Lower leg skin (tissue), 4 donors: ENCODE results near the gene GALNT12. TPM values are rescaled to one million over a fixed set of nuclear protein-coding genes. Genes with fewer than 3 reads are reported as not detected.

ENCODE experiments used
- DNase-seq, 2 donors: peaks; one replicate each; pipeline ENCODE4 v3.0.0-alpha.2; 2019; ENCODE audit warnings: low spot score in 2 of 2
- H3K4me3 ChIP-seq: fragments of 200-600 bp; sonication (generic); 2 replicates; pipeline ENCODE4 v1.5.1; 2017; ENCODE audit warnings: mild to moderate bottlenecking, low read depth; ENCODE audit not compliant: poor library complexity, severe bottlenecking
- POLR2A ChIP-seq, 2 donors: fragments of 450-650 bp; IDR thresholded peaks; one replicate each; pipeline ENCODE4 v1.6.1; 2016 to 2017; ENCODE audit warnings: antibody characterized with exemption in 2 of 2, mild to moderate bottlenecking in 1 of 2, moderate library complexity in 1 of 2
- WGBS, 2 donors: methylation state at CpG; one replicate each; pipeline ENCODE4 v1.1.5; 2018; 5-methylcytosine and 5-hydroxymethylcytosine counted together
- intact Hi-C: fragments of 100-400 bp; cut with DNase I; formaldehyde crosslinking; loops from one replicate; pipeline ENCODE4 v1.15.0; 2023; ENCODE audit warnings: low total_unique reads
- total RNA-seq, 4 donors: library from RNA; depleted of rRNA; stranded (reverse); fragments of >200 nt; gene quantifications; one replicate each; pipeline ENCODE4 v1.1.0, GENCODE V29; 2016
- TF ChIP-seq, protein P1 (sequence below), 3 donors: fragments of 450-650 bp; IDR thresholded peaks; one replicate each; pipeline ENCODE4 v1.5.1; 2016; ENCODE audit warnings: antibody characterized with exemption in 3 of 3, mild to moderate bottlenecking in 3 of 3, moderate library complexity in 2 of 3

The GALNT12 gene
- total RNA-seq, 4 donors from 2014 or later, result 4.9 to 8.5 (median 6.4) TPM

DNA sequence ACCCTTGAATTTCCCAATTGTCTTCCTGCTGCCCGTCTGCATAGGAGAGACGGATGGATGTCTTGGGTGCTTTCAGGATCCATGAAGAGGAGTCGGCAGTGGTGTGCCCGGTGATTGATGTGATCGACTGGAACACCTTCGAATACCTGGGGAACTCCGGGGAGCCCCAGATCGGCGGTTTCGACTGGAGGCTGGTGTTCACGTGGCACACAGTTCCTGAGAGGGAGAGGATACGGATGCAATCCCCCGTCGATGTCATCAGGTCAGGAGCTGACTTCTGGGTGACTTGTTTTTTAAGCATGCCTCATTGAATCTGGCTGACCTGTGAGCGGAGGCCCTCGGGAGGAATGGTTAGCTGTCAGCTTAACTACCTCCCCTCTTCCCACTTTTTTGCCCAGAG, 24.2 kb downstream of the GALNT12 start:
- DNase-seq, result peak in 1 of 2 donors; percentile 36
- WGBS, 2 donors, result 92 to 99% methylated on average over 16 of the region's 16 CpGs
- TF ChIP-seq, protein P1, sequence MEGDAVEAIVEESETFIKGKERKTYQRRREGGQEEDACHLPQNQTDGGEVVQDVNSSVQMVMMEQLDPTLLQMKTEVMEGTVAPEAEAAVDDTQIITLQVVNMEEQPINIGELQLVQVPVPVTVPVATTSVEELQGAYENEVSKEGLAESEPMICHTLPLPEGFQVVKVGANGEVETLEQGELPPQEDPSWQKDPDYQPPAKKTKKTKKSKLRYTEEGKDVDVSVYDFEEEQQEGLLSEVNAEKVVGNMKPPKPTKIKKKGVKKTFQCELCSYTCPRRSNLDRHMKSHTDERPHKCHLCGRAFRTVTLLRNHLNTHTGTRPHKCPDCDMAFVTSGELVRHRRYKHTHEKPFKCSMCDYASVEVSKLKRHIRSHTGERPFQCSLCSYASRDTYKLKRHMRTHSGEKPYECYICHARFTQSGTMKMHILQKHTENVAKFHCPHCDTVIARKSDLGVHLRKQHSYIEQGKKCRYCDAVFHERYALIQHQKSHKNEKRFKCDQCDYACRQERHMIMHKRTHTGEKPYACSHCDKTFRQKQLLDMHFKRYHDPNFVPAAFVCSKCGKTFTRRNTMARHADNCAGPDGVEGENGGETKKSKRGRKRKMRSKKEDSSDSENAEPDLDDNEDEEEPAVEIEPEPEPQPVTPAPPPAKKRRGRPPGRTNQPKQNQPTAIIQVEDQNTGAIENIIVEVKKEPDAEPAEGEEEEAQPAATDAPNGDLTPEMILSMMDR (IDR thresholded peaks at IDR 0.05), result no peak
- no peak for TF ChIP-seq POLR2A (IDR thresholded peaks at IDR 0.05)
- no peak overlapping the region for H3K4me3 ChIP-seq
- intact Hi-C loops, result no loop called here

DNA sequence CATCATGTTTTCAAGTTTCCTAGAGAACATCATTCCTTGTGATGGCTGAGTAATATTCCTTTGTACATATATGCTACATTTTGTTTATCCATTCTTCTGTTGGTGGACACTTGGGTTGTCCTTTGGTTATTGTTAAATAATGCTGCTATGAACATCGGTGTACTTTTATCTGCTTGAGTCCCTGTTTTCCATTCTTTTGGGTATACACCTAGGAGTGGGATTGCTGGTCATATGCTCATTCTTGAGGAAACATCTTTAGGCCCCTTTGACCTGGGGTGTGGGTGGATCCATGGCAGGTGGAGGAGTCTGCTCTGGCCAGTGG, 25.3 kb downstream of the GALNT12 start:
- intact Hi-C loops, result no loop called here
- no peak for DNase-seq
- TF ChIP-seq, protein P1 (IDR thresholded peaks at IDR 0.05), result no peak
- 100% methylated on average over 1 of the region's 1 CpG for WGBS, 2 donors
- no peak overlapping the region for H3K4me3 ChIP-seq

DNA sequence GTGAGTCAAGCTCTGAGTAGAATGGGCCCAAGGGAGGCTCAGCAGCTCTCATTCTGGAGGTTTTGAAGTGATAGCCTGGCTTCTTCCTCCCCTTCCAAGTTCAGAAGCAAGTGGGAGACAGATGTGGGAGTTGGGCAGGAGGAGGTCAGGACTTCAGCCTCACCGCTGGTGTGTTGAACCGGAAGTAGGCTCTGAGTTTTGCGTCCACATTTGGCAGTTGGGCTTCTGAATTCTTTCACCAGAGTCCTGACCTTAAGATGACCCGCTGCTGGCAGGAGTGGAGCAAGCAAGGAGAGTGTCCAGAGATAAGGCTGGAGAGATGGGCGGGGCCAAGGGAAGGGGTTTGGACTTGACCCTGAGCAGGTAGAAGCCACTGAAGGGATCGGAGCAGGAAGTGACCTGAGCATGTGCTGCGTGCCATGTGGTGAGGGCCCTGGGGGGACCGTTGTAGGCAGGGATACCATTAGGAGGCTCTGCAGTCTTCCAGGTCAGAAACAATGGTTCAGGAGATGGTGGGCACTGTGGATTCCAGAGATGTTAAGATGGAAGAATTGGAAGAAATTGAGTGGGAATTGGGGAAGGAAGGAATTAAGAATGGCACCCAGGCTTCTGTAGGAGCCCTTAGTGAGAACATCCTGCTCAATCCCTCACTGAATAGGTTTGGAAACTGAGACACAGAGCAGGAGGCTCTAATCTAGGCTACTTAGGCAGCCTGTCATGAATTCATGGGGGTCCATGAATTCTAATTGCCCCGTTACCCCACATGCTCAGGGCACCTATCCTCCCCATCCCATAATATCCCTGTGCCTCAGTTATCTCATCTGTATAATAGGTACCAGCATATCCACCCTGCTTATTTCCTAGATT, 25.9 kb downstream of the GALNT12 start:
- intact Hi-C loops, result no loop called here

DNA sequence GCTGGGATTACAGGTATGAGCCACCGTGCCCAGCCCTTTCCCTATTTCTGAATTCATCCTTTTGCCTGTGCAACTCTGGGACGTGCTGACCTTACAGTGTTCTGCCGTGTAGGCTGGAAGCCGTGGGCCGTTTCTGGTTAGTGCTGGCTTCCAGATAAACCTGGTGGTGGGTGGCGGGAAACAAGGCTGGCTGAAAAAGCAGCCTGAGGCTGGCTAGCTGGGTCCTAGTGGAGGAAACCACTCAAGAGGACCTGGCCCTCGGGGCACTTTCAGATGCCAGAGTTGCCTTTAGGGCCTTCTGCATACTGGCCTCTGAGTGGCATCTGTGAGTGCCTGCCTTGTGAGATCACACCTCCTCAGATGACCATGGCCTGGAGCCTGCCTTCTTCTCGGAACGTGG, 26.9 kb downstream of the GALNT12 start:
- intact Hi-C loops, result no loop called here
- no peak overlapping the region for H3K4me3 ChIP-seq
- TF ChIP-seq POLR2A (IDR thresholded peaks at IDR 0.05), result no peak
- TF ChIP-seq, protein P1 (IDR thresholded peaks at IDR 0.05), result no peak
- no peak for DNase-seq
- WGBS, 2 donors, result 91 to 93% methylated on average over 9 of the region's 9 CpGs

More for the DNA sequence above, 25.9 kb downstream of the GALNT12 start:
- TF ChIP-seq, protein P1 (IDR thresholded peaks at IDR 0.05), result no peak
- TF ChIP-seq POLR2A (IDR thresholded peaks at IDR 0.05), result no peak
- H3K4me3 ChIP-seq, result no peak overlapping the region
- no peak for DNase-seq
- WGBS, 2 donors, result 85 to 88% methylated on average over 9 of the region's 9 CpGs

DNA sequence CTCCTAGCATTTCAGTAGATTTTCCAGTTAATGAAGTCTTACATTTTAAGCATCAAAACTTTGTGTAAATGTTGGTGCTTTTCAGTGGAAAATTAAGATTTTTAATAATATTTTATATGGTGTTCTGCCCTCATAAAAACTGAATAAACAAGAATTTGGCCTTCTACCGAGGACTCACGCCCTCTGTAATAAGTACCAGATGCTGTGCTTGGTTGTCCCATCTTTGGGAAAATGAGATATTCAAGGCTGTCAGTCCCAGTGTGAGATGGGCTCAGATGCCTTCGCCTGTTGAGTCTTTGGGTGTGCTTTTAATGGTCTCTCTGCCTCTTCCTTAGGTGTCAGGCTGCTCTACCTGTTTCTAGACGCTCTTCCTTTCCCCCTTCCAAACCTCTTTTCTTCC, 28.7 kb downstream of the GALNT12 start:
- 75 to 76% methylated on average over 4 of the region's 4 CpGs for WGBS, 2 donors
- intact Hi-C loops, result no loop called here
- H3K4me3 ChIP-seq, result no peak overlapping the region
- TF ChIP-seq, protein P1 (IDR thresholded peaks at IDR 0.05), result no peak
- no peak for TF ChIP-seq POLR2A (IDR thresholded peaks at IDR 0.05)
- no peak for DNase-seq

DNA sequence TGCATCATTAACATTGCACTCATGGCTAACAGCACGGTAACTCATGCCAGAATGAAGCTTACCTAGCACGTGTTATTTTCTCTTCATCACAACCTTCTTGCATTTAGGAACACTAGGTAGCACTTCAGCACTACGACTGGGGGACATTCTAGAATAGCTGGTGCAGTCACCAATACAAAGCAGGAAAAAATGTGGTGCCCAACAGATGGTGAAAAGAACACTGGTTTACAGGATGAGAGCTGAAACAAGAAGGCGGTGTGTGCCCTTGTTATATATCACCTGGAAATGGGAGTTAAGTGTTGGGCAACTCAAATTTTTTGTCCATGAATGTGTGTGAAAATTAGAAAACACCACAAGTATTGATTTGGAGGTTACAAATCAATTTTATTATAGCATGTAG, 30.0 kb downstream of the GALNT12 start:
- no peak for TF ChIP-seq POLR2A (IDR thresholded peaks at IDR 0.05)
- TF ChIP-seq, protein P1 (IDR thresholded peaks at IDR 0.05), result no peak
- no peak for DNase-seq
- WGBS, 2 donors, result 90% methylated on average over 4 of the region's 4 CpGs
- intact Hi-C loops, result no loop called here
- no peak overlapping the region for H3K4me3 ChIP-seq
